A549 treated with DMSO at 1 μM for 4 hours (cell line): ENCODE results near the gene ADGRF4. TPM values are rescaled to one million over a fixed set of nuclear protein-coding genes. Genes with fewer than 3 reads are reported as not detected.

Source experiments
- total RNA-seq: library from RNA; stranded (reverse); fragments of 200-300 nt; extraction: Qiagen RNA extraction; gene quantifications from 5 replicates; pipeline ENCODE4 v1.2.3, GENCODE V29; 2022; ENCODE audit warnings: low read depth

The ADGRF4 gene
- 6.8 to 8.8 TPM (median 7.2 TPM) in 5 replicates for total RNA-seq

GRCh38 chr6:47698342-47698787 is at the start of gene ADGRF4:
ADGRF4 (plus strand) TSS chr6:47698580; CDS start chr6:47707246, 8,666 bp downstream.

Other genes with a start within 250 kb of the ADGRF4 start
- 13.6 to 23.1 TPM (median 18.5 TPM) in 5 replicates for gene CD2AP, start 220.8 kb upstream of the ADGRF4 start, total RNA-seq
- not detected in 5 replicates for gene OPN5, start 83.5 kb downstream of the ADGRF4 start, total RNA-seq